Endodermal cell (in vitro differentiated cells): ENCODE measurements around the gene SHKBP1. TPM values are rescaled to one million over a fixed set of nuclear protein-coding genes. Genes with fewer than 3 reads are reported as not detected.

ENCODE experiments used
- DNase-seq: peaks from one replicate; pipeline ENCODE4 v3.0.0-alpha.2; 2017
- H3K27ac ChIP-seq: 2 replicates; pipeline ENCODE4 v1.5.1; 2013; ENCODE audit warnings: mild to moderate bottlenecking, low read depth, low read length, moderate library complexity
- H3K27me3 ChIP-seq: 2 replicates; pipeline ENCODE4 v1.6.1; 2013; ENCODE audit warnings: mild to moderate bottlenecking, low read length, moderate library complexity; ENCODE audit not compliant: insufficient read depth, control insufficient read depth, poor library complexity, severe bottlenecking
- H3K36me3 ChIP-seq: 2 replicates; pipeline ENCODE4 v1.7.0; 2013; ENCODE audit warnings: mild to moderate bottlenecking, low read length, moderate library complexity; ENCODE audit not compliant: control insufficient read depth, insufficient read depth
- H3K4me1 ChIP-seq: one replicate; pipeline ENCODE4 v1.7.0; 2013; ENCODE audit warnings: low read length; ENCODE audit not compliant: control insufficient read depth, insufficient read depth
- H3K4me3 ChIP-seq: 2 replicates; pipeline ENCODE4 v1.5.1; 2013; ENCODE audit warnings: mild to moderate bottlenecking, low read length, moderate library complexity
- H3K9ac ChIP-seq: 2 replicates; pipeline ENCODE4 v1.6.1; 2013; ENCODE audit warnings: mild to moderate bottlenecking, low read length, moderate library complexity; ENCODE audit not compliant: poor library complexity, severe bottlenecking; ENCODE audit errors: extremely low read depth
- H3K9me3 ChIP-seq: 2 replicates; pipeline ENCODE4 v1.6.1; 2013; ENCODE audit warnings: mild to moderate bottlenecking, low read length, moderate library complexity; ENCODE audit not compliant: control insufficient read depth
- H3K27ac Mint-ChIP-seq: 2 replicates; pipeline ENCODE4 v1.8.0; 2020; ENCODE audit warnings: mixed read lengths
- H3K27me3 Mint-ChIP-seq: 2 replicates; pipeline ENCODE4 v1.8.0; 2021; ENCODE audit warnings: mild to moderate bottlenecking, mixed read lengths; ENCODE audit not compliant: insufficient read depth
- H3K36me3 Mint-ChIP-seq: 2 replicates; pipeline ENCODE4 v1.8.0; 2020; ENCODE audit warnings: low read depth, mixed read lengths
- H3K4me1 Mint-ChIP-seq: 2 replicates; pipeline ENCODE4 v1.8.0; 2020; ENCODE audit warnings: mixed read lengths
- H3K4me3 Mint-ChIP-seq: 2 replicates; pipeline ENCODE4 v1.8.0; 2020; ENCODE audit warnings: mild to moderate bottlenecking, moderate library complexity, mixed read lengths
- H3K9me3 Mint-ChIP-seq: 2 replicates; pipeline ENCODE4 v1.8.0; 2020; ENCODE audit warnings: mild to moderate bottlenecking, mixed read lengths
- WGBS, 2 experiments: methylation state at CpG; one replicate each; pipeline versions ENCODE4 v1.1.5 to v1.1.7; 2013; ENCODE audit warnings: missing lambda C conversion rate in 2 of 2, mixed read lengths in 1 of 2; ENCODE audit not compliant: insufficient coverage in 1 of 2, insufficient read length in 1 of 2; 5-methylcytosine and 5-hydroxymethylcytosine counted together
- total RNA-seq, 2 donors: library from RNA; stranded (reverse); fragmentation: NEBNext Ultra II Directional in 1 of 2; extraction: Animal tissue kit (Norgen Biotek cat#: 25700) in 1 of 2; gene quantifications; 2 replicates in 1 of 2; 3 replicates in 1 of 2; pipeline ENCODE4 v1.2.1, GENCODE V29; 2021
- TF ChIP-seq, protein P1 (sequence below): fragments of 200-600 bp; sonication (generic); conservative IDR thresholded peaks from 2 replicates; pipeline ENCODE4 v1.5.0; 2021; ENCODE audit warnings: antibody characterized with exemption, mild to moderate bottlenecking

The SHKBP1 gene
- total RNA-seq, 2 donors from 2014 or later = 110 TPM

DNA sequence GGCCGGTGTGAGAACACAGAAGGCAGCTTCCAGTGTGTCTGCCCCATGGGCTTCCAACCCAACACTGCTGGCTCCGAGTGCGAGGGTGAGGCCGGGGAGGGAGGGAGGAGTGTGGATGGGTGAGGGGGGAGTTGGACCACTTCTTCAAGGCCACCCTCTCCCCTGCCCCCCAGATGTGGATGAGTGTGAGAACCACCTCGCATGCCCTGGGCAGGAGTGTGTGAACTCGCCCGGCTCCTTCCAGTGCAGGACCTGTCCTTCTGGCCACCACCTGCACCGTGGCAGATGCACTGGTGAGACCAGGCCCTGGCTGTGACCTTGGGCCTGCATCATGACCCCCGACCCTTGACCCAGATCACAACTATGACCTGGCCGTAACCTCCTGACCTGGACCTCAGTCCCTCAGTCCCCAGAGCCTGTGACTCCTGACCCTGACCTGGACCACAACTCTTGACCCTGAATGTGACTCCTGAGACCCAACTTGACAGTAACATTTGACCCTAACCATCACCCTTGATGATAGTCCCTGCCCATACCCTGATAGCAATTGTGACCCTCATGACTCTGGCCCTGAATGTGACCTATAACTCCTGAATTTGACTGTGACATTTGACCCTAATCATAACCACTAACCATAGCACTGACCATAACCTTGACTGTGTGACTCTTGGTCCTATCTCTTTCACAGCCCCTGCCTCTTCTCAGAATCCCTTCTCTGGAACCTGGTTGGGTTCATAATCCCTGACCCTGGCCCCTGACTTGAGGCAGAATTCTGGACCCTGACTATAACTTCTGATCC, 35.4 kb downstream of the SHKBP1 start:
- Mint-ChIP-seq H3K36me3 (peaks cover 6% of the 10 kb centered on the region), H3K4me1 (peaks cover 7% of the 10 kb centered on the region), H3K4me3 (peak overlapping the region; percentile 86), H3K27me3 (peaks cover 55% of the 10 kb centered on the region), H3K27ac (no peak overlapping the region), H3K9me3 (no peaks in the 10 kb centered on the region)
- Histone ChIP-seq H3K9ac (no peak overlapping the region), H3K4me1 (no peaks in the 10 kb centered on the region), H3K27me3 (peaks cover 29% of the 10 kb centered on the region), H3K9me3 (no peaks in the 10 kb centered on the region), H3K4me3 (no peak overlapping the region), H3K36me3 (peaks cover 11% of the 10 kb centered on the region), H3K27ac (no peak overlapping the region)
- peak; percentile 41 for DNase-seq
- TF ChIP-seq, protein P1, sequence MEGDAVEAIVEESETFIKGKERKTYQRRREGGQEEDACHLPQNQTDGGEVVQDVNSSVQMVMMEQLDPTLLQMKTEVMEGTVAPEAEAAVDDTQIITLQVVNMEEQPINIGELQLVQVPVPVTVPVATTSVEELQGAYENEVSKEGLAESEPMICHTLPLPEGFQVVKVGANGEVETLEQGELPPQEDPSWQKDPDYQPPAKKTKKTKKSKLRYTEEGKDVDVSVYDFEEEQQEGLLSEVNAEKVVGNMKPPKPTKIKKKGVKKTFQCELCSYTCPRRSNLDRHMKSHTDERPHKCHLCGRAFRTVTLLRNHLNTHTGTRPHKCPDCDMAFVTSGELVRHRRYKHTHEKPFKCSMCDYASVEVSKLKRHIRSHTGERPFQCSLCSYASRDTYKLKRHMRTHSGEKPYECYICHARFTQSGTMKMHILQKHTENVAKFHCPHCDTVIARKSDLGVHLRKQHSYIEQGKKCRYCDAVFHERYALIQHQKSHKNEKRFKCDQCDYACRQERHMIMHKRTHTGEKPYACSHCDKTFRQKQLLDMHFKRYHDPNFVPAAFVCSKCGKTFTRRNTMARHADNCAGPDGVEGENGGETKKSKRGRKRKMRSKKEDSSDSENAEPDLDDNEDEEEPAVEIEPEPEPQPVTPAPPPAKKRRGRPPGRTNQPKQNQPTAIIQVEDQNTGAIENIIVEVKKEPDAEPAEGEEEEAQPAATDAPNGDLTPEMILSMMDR = no peak
- whole genome bisulfite sequencing, 2 experiments = 93 to 96% methylated on average over 4 to 10 of the region's 10 CpGs

DNA sequence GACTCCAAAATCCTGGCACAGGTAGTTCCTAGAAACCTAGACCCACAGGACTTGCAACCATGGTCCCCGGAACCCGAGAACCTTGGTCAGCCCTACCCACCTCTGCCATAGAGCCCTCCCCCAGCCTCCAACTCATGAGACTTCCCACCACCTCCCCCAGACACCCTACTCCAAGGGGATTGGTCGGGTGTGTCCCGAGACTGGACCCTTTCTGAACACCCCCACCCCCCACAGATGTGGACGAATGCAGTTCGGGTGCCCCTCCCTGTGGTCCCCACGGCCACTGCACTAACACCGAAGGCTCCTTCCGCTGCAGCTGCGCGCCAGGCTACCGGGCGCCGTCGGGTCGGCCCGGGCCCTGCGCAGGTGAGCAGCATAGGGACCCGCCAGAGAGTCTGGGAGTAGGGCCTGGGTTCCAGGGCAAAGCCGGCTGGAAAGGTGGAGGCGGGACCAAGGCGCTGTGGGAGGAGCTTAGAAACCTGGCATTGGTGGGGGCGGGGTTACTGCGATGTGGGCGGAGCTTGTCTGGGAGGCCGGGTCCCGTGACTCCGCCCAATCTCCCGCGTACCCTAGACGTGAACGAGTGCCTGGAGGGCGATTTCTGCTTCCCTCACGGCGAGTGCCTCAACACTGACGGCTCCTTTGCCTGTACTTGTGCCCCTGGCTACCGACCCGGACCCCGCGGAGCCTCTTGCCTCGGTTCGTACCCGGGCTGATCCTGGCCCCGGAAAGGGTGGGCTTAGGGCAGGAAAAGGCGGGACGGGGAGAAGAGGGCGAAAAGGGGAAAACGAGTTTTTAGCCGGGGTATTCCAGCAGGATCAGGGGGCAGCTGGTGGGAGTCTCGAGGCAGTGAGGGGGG, 36.4 kb downstream of the SHKBP1 start:
- 22 to 28% methylated on average over 30 to 50 of the region's 50 CpGs for WGBS, 2 experiments
- peaks cover 11% of the 10 kb centered on the region for H3K36me3 Mint-ChIP-seq
- TF ChIP-seq, protein P1 = no peak
- no peaks in the 10 kb centered on the region for H3K4me1 ChIP-seq
- peaks cover 45% of the 10 kb centered on the region for H3K27me3 Mint-ChIP-seq
- DNase-seq = peak; percentile 97
- peak overlapping the region; percentile 95 for H3K4me3 ChIP-seq
- peak overlapping the region; percentile 76 for H3K9ac ChIP-seq
- peaks cover 7% of the 10 kb centered on the region for H3K4me1 Mint-ChIP-seq
- H3K9me3 Mint-ChIP-seq = no peaks in the 10 kb centered on the region
- H3K36me3 ChIP-seq = peaks cover 11% of the 10 kb centered on the region
- H3K27ac ChIP-seq = peak overlapping the region; percentile 44
- H3K27ac Mint-ChIP-seq = peak overlapping the region; percentile 96
- no peaks in the 10 kb centered on the region for H3K9me3 ChIP-seq
- H3K4me3 Mint-ChIP-seq = peak overlapping the region; percentile 86
- H3K27me3 ChIP-seq = peaks cover 20% of the 10 kb centered on the region

DNA sequence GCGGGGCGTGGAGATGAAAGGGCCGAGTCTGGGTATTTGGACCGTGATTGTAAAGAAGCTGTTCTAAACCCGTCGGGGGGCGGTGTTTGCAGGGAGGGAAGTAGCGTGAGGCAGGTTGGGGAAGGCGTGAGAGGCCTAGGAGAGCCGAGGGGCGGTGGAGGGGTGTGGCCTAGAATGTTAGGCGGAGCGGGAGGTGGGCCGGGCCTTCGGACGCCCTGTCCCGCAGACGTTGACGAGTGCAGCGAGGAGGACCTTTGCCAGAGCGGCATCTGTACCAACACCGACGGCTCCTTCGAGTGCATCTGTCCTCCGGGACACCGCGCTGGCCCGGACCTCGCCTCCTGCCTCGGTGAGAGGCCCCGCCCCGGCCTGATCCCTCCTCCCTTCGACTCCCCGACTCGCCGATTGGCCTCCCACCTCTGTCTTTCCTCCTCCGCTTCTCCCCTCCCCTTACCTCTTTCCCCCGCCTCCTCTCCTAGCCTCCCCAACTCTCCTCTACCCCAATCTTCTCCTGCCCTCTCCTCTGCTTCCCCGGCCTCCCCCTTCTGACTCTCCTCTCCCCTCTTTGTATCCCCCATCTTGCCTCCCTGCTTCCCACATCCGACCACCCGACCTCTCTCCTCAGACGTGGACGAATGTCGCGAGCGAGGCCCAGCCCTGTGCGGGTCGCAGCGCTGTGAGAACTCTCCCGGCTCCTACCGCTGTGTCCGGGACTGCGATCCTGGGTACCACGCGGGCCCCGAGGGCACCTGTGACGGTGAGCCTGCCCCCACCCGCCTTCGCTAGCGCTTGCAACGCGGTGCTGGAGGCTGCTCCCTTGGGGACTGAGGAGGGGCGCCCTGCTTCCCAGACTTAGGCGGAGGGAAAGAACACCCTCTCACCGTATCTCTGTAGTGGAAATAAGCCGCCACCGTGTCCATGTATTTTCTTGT, 37.3 kb downstream of the SHKBP1 start:
- peak; percentile 95 for DNase-seq
- no peaks in the 10 kb centered on the region for H3K4me1 ChIP-seq
- peaks cover 11% of the 10 kb centered on the region for H3K27me3 ChIP-seq
- no peaks in the 10 kb centered on the region for H3K9me3 Mint-ChIP-seq
- H3K27me3 Mint-ChIP-seq = peaks cover 36% of the 10 kb centered on the region
- WGBS, 2 experiments = 1 to 6% methylated on average over 43 to 67 of the region's 67 CpGs
- peak overlapping the region; percentile 76 for H3K9ac ChIP-seq
- peak overlapping the region; percentile 86 for H3K4me3 Mint-ChIP-seq
- H3K36me3 Mint-ChIP-seq = peaks cover 14% of the 10 kb centered on the region
- peaks cover 17% of the 10 kb centered on the region for H3K36me3 ChIP-seq
- H3K9me3 ChIP-seq = no peaks in the 10 kb centered on the region
- TF ChIP-seq, protein P1 = no peak
- peak overlapping the region; percentile 96 for H3K27ac Mint-ChIP-seq
- H3K4me1 Mint-ChIP-seq = peaks cover 7% of the 10 kb centered on the region
- H3K27ac ChIP-seq = peak overlapping the region; percentile 44
- H3K4me3 ChIP-seq = peak overlapping the region; percentile 95
